Gastrocnemius medialis (tissue), 4 donors: Measurements from ENCODE around the gene ADH1B. TPM values are rescaled to one million over a fixed set of nuclear protein-coding genes. Genes with fewer than 3 reads are reported as not detected.
"Not testable (repeated sequence)": the region's sequence is repeated elsewhere in the genome, so short reads cannot be mapped to it uniquely, and the experiment has no call there.

Experiments used
- ATAC-seq, 2 donors: fragments of 150-250 bp; one replicate each; pipeline ENCODE4 v1.9.1; 2016
- DNase-seq, 2 donors: peaks; one replicate each; pipeline ENCODE4 v3.0.0-alpha.2; 2019
- H3K27ac ChIP-seq, 4 donors: fragments of 200-600 bp; sonication (generic); 1 replicate in 1 of 4; 2 replicates in 3 of 4; pipeline ENCODE4 v1.5.1; 2016 to 2018; ENCODE audit warnings: mild to moderate bottlenecking in 2 of 4, moderate library complexity in 1 of 4
- H3K27me3 ChIP-seq, 3 donors: fragments of 200-600 bp; sonication (generic) in 2 of 3; 1 replicate in 1 of 3; 2 replicates in 2 of 3; pipeline versions ENCODE4 v1.5.1 to v1.6.0; 2016 to 2019; ENCODE audit warnings: mild to moderate bottlenecking in 1 of 3, moderate library complexity in 1 of 3
- H3K36me3 ChIP-seq, 2 donors: fragments of 200-600 bp; sonication (generic) in 1 of 2; one replicate each; pipeline ENCODE4 v1.5.1; 2017 to 2018
- H3K4me1 ChIP-seq, 2 donors: fragments of 200-600 bp; sonication (generic) in 1 of 2; one replicate each; pipeline ENCODE4 v1.5.1; 2016 to 2017; ENCODE audit warnings: mild to moderate bottlenecking in 2 of 2
- H3K4me3 ChIP-seq, 4 donors: fragments of 200-600 bp; sonication (generic) in 3 of 4; 1 replicate in 1 of 4; 2 replicates in 3 of 4; pipeline ENCODE4 v1.5.1; 2016 to 2019; ENCODE audit warnings: mild to moderate bottlenecking in 2 of 4
- H3K9me3 ChIP-seq, 3 donors: fragments of 200-600 bp; sonication (generic) in 2 of 3; 1 replicate in 1 of 3; 2 replicates in 2 of 3; pipeline ENCODE4 v1.5.1; 2016 to 2019
- POLR2A ChIP-seq, 2 donors: fragments of 450-650 bp; IDR thresholded peaks; one replicate each; pipeline ENCODE4 v1.6.1; 2017; ENCODE audit warnings: antibody characterized with exemption in 2 of 2, mild to moderate bottlenecking in 2 of 2, moderate library complexity in 2 of 2
- in situ Hi-C, 4 donors: fragments of 200-750 bp; cut with MboI; loops; one replicate each; pipeline versions ENCODE4 v1.15.0 to v1.8.0; 2017; ENCODE audit warnings: low sequenced_read_pairs in 4 of 4
- intact Hi-C: fragments of 100-400 bp; cut with DNase I; formaldehyde crosslinking; loops from one replicate; pipeline ENCODE4 v1.15.1; 2023; ENCODE audit warnings: low total_unique reads
- total RNA-seq, 4 donors: library from RNA; depleted of rRNA; stranded (reverse); fragments of >200 nt; gene quantifications; one replicate each; pipeline versions ENCODE4 v1.1.0 to v1.2.3, GENCODE V29; 2016
- TF ChIP-seq, protein P1 (sequence below), 5 experiments: fragments of 450-650 bp in 3 of 5; fragments of 200-600 bp in 2 of 5; sonication (generic) in 2 of 5; IDR thresholded peaks in 4 of 5; conservative IDR thresholded peaks in 1 of 5; 1 replicate in 4 of 5; 2 replicates in 1 of 5; pipeline ENCODE4 v1.5.1; 2016 to 2019; ENCODE audit warnings: antibody characterized with exemption in 5 of 5, mild to moderate bottlenecking in 3 of 5, moderate library complexity in 3 of 5

ADH1B gene
- total RNA-seq, 4 donors from 2014 or later, result 67.9 to 167 (median 119) TPM

DNA sequence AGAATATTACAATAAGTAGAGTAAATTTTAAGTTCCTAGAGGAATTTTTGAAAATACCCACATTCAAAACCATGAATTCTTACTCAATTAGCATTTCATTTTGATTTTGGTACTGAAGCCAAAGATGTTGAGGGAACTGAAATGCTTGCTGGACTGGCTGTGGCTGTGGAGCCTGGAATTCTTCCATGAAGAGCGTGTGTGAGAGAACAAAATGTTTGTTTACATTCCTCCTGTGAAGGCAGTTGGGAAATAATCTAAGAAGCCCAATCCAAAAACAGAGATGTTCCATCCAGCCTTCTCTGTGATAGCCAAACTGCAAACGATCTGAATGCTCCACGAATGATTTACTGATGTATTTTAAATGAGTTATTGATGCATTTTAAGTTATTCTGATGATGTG, 3.8 kb upstream of the ADH1B start:
- Histone ChIP-seq H3K27ac (peak overlapping the region; percentile 88 to 93 (median 92)), H3K36me3 (no peaks in the 10 kb centered on the region), H3K4me3 (no peak overlapping the region), H3K9me3 (no peaks in the 10 kb centered on the region), H3K27me3 (no peaks in the 10 kb centered on the region), H3K4me1 (peaks cover 34% of the 10 kb centered on the region in 2 donors)
- intact Hi-C loops, result loop anchor here (1.0 to 5.0 kb wide), 7 partner anchors 79 to 627 kb away; partner anchors contain the start of genes EIF4E, H2AZ1 and METAP1
- TF ChIP-seq, protein P1, sequence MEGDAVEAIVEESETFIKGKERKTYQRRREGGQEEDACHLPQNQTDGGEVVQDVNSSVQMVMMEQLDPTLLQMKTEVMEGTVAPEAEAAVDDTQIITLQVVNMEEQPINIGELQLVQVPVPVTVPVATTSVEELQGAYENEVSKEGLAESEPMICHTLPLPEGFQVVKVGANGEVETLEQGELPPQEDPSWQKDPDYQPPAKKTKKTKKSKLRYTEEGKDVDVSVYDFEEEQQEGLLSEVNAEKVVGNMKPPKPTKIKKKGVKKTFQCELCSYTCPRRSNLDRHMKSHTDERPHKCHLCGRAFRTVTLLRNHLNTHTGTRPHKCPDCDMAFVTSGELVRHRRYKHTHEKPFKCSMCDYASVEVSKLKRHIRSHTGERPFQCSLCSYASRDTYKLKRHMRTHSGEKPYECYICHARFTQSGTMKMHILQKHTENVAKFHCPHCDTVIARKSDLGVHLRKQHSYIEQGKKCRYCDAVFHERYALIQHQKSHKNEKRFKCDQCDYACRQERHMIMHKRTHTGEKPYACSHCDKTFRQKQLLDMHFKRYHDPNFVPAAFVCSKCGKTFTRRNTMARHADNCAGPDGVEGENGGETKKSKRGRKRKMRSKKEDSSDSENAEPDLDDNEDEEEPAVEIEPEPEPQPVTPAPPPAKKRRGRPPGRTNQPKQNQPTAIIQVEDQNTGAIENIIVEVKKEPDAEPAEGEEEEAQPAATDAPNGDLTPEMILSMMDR (IDR thresholded peaks at IDR 0.05 in 4 of 5, conservative IDR thresholded peaks at IDR 0.05 in 1 of 5), result no peak
- no peak for TF ChIP-seq POLR2A (IDR thresholded peaks at IDR 0.05)
- ATAC-seq (peak; percentile 83 to 87), DNase-seq (peak; percentile 81 to 82)
- in situ Hi-C loops, result no loop called here

DNA sequence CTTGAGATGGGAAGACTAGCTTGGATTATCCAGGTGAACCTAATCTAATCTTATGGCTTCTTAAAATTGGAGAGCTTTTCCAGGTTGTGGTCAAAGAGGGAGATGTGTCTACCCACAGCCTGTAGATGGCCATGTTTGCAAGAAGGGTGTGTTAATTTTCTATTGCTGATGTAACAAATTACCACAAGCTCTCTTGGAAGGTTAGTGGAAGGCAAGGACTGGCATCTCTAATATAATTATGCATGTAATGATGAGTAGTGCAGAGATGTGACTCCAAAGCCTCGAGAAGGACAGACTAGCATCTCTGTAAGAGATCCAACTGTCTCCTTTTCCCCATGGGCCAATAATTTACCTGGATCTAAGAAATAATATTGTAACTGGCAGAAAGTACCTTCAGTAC, 3.2 kb upstream of the ADH1B start:
- intact Hi-C loops, result loop anchor here (2.0 to 5.0 kb wide), 5 partner anchors 122 to 628 kb away; partner anchors contain the start of genes H2AZ1 and METAP1
- peak overlapping the region in 1 of 4 donors; percentile 15 for H3K4me3 ChIP-seq
- peak overlapping the region; percentile 88 to 93 (median 92) for H3K27ac ChIP-seq
- DNase-seq (no peak), ATAC-seq (peak; percentile 21 to 28)
- H3K9me3 ChIP-seq, result no peaks in the 10 kb centered on the region
- H3K36me3 ChIP-seq, result no peaks in the 10 kb centered on the region
- TF ChIP-seq, protein P1 (IDR thresholded peaks at IDR 0.05 in 4 of 5, conservative IDR thresholded peaks at IDR 0.05 in 1 of 5), result no peak
- no peak for TF ChIP-seq POLR2A (IDR thresholded peaks at IDR 0.05)
- peaks cover 34% of the 10 kb centered on the region in 2 donors for H3K4me1 ChIP-seq
- in situ Hi-C loops, result no loop called here
- no peaks in the 10 kb centered on the region for H3K27me3 ChIP-seq

DNA sequence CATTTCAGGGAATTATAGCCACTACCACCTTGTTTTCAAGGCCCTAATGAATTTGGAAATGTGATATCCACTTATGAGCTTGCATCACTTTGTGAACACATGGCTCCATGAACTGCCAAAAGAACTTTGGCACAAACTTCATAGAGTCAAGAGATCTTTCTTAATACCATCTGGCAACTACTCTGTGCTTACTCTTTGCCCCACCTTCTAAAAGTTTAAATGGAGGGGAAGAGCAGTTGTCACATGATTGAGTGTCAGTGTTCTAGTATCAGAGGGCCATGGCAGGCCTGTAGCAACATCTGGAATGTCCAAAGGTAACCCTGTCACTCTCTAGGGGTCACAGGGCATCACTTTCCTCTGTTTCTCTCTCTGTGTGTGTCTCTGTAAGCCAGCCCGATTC, 2.6 kb upstream of the ADH1B start:
- H3K4me3 ChIP-seq, result peak overlapping the region in 1 of 4 donors; percentile 15
- DNase-seq (peak; percentile 73 to 76), ATAC-seq (peak; percentile 94 to 97)
- H3K4me1 ChIP-seq, result peaks cover 34% of the 10 kb centered on the region in 2 donors
- peak overlapping the region; percentile 88 to 93 (median 92) for H3K27ac ChIP-seq
- intact Hi-C loops (loop anchor here (1.0 to 5.0 kb wide), 7 partner anchors 23 to 629 kb away; partner anchors contain the start of genes ADH5, H2AZ1 and METAP1), in situ Hi-C loops (no loop called here)
- no peak for TF ChIP-seq POLR2A (IDR thresholded peaks at IDR 0.05)
- TF ChIP-seq, protein P1 (IDR thresholded peaks at IDR 0.05 in 4 of 5, conservative IDR thresholded peaks at IDR 0.05 in 1 of 5), result no peak
- H3K9me3 ChIP-seq, result no peaks in the 10 kb centered on the region
- H3K36me3 ChIP-seq, result no peaks in the 10 kb centered on the region
- no peaks in the 10 kb centered on the region for H3K27me3 ChIP-seq

DNA sequence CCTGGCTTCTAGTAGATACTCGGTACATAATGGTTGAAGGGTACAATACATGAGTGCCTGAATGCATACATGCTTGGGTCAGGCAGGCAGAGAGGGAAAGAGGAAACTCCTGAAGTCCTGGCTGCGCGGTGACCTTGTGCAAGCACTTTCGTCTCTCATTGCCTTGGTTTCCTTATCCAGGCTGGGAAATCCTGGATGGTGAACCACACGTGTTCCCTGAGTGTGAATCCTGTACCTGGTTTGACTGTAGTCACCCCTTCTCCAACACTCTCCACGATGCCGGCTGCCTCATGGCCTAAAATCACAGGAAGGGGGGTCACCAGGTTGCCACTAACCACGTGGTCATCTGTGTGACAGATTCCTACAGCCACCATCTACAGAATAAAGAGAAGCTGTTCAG, 3.4 kb downstream of the ADH1B start:
- H3K27me3 ChIP-seq, ATAC-seq, in situ Hi-C loops, H3K4me1 ChIP-seq, DNase-seq, H3K36me3 ChIP-seq, intact Hi-C loops, H3K9me3 ChIP-seq: not testable (repeated sequence)
- peak overlapping the region in 1 of 4 donors; percentile 35 for H3K4me3 ChIP-seq
- H3K27ac ChIP-seq, result peak overlapping the region in 1 of 4 donors; percentile 40

DNA sequence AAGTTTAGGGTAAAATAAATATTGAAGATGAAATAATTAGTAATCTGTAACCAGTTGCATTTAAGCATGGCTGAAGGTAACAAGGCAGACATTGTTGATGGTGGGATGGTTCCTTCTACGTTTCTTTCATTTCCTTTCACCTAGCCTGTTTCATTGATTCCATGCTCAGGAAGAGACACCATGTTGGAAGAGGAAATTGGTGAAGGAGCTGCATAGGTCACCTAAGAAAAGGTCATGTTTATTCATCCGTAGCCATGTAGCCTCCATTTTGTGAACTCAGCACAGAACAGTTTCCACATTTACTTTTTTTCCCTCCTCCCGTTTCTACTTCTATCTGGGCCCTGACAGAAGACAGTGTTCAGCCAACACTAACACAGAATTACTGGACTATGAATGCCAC, 3.8 kb downstream of the ADH1B start:
- Histone ChIP-seq H3K27me3 (no peaks in the 10 kb centered on the region), H3K4me3 (peak overlapping the region in 1 of 4 donors; percentile 35), H3K9me3 (no peaks in the 10 kb centered on the region), H3K4me1 (peaks cover 3 to 4% of the 10 kb centered on the region in 2 donors), H3K27ac (peak overlapping the region in 1 of 4 donors; percentile 40), H3K36me3 (no peaks in the 10 kb centered on the region)
- no peak for DNase-seq
- intact Hi-C loops, result no loop called here
- TF ChIP-seq POLR2A (IDR thresholded peaks at IDR 0.05), result no peak
- TF ChIP-seq, protein P1 (IDR thresholded peaks at IDR 0.05 in 4 of 5, conservative IDR thresholded peaks at IDR 0.05 in 1 of 5), result no peak
- no peak for ATAC-seq
- in situ Hi-C loops, result no loop called here
